ENCODE data around the gene FAM169A.

Gene FAM169A

DNA sequence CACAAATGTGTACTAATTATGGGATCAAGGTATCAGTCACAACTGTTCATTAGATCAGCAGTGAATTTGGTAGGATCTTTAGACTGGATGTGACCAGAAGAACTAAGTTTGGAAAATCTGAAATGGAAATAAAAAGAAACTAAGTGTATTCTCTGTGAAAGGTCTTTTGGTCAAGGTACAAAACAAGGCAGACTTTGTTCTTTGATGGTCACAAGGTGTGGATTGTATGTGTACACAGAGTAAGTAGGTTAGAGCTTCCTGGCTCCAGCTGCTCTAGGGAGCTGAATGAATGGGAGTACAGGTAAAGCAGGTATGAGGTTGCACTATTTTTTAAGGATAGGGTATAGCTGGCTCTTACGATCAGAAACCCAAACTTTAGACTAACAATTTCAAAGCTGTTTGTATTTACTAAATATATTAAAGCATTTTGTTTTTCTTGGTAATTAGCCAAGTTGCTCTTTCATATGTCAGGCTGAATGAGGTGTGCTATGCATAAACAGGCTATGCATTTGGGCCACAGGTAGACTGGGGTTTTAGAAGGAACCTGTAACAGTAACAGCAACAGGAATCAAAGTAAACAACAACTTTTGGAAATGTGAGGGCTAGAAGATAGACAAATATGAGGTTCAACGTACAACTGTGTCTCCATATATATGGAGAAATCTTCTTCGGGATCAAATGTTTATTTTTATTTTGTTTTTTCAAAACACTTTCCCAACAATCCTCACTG is 32.5 kb downstream of the FAM169A start:
- TF ChIP-seq, protein P1, sequence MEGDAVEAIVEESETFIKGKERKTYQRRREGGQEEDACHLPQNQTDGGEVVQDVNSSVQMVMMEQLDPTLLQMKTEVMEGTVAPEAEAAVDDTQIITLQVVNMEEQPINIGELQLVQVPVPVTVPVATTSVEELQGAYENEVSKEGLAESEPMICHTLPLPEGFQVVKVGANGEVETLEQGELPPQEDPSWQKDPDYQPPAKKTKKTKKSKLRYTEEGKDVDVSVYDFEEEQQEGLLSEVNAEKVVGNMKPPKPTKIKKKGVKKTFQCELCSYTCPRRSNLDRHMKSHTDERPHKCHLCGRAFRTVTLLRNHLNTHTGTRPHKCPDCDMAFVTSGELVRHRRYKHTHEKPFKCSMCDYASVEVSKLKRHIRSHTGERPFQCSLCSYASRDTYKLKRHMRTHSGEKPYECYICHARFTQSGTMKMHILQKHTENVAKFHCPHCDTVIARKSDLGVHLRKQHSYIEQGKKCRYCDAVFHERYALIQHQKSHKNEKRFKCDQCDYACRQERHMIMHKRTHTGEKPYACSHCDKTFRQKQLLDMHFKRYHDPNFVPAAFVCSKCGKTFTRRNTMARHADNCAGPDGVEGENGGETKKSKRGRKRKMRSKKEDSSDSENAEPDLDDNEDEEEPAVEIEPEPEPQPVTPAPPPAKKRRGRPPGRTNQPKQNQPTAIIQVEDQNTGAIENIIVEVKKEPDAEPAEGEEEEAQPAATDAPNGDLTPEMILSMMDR (IDR thresholded peaks at IDR 0.05; ENCODE audit: low read depth, low read length) = no peak
- H3K4me3 ChIP-seq (replicated peaks in 1 of 2; ENCODE audit: low read depth in 2 of 2, low read length in 2 of 2) = no peak overlapping the region
- no peak for DNase-seq (ENCODE audit: low read depth in 2 of 2)

DNA sequence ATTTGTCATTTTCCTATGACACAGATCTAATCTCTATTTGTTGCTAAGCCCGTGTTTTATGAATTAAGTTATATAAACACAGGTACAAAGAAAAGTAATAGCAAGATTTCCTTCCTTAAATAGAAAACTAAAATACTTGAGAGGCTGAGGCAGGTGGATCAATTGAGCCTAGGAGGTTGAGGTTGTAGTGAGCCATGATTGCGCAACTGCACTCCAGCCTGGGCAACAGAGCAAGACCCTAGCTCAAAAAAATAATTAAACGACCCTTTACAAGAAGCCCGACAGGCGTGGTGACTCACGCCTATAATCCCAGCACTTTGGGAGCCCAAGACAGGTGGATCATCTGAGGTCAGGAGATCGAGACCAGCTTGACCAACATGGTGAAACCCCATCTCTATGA is 36.8 kb downstream of the FAM169A start:
- TF ChIP-seq, protein P1 (IDR thresholded peaks at IDR 0.05; ENCODE audit: low read depth, low read length) = no peak
- no peak for DNase-seq (ENCODE audit: low read depth in 2 of 2)
- H3K4me3 ChIP-seq (replicated peaks in 1 of 2; ENCODE audit: low read depth in 2 of 2, low read length in 2 of 2) = no peak overlapping the region

DNA sequence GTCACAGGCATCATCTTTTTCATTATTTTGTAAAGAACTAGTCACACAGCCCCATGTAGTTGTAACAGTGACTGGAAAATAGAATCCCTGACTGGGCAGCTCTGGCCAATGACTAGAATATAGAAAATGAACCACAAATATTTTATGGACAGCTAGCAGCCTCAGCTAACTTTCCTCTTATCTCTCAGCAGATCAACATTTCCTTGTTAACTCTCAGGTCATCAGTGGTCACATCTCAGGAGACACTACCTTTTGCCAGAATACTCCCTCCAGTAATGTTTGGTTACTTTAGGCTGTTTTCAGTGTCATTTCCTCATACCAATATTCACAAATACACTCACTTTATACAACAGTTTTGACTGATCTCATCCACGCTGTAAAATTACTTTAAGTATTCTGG is 43.9 kb downstream of the FAM169A start:
- H3K4me3 ChIP-seq (replicated peaks in 1 of 2; ENCODE audit: low read depth in 2 of 2, low read length in 2 of 2) = no peak overlapping the region
- DNase-seq (ENCODE audit: low read depth in 2 of 2) = no peak
- TF ChIP-seq, protein P1 (IDR thresholded peaks at IDR 0.05; ENCODE audit: low read depth, low read length) = no peak

DNA sequence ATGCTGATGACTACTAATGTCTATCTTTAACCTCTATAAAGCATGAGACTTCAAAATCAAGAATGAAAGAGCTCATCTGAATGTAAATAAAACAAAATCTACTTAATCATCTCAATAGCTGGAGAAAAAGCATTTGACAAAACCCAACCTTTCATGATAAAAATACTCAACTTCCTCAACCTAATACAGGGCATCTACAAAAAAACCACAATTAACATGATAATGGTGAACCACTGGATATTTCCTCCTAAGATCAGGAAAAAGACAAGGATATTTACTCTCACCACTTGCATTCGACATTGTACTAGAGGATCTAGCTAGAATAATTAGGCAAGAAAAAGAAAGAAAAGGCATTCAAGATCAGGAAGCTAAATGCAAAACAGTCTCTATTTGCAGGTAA is 49.3 kb downstream of the FAM169A start:
- no peak overlapping the region for H3K4me3 ChIP-seq (replicated peaks in 1 of 2; ENCODE audit: low read depth in 2 of 2, low read length in 2 of 2)
- DNase-seq (ENCODE audit: low read depth in 2 of 2) = no peak
- TF ChIP-seq, protein P1 (IDR thresholded peaks at IDR 0.05; ENCODE audit: low read depth, low read length) = no peak

DNA sequence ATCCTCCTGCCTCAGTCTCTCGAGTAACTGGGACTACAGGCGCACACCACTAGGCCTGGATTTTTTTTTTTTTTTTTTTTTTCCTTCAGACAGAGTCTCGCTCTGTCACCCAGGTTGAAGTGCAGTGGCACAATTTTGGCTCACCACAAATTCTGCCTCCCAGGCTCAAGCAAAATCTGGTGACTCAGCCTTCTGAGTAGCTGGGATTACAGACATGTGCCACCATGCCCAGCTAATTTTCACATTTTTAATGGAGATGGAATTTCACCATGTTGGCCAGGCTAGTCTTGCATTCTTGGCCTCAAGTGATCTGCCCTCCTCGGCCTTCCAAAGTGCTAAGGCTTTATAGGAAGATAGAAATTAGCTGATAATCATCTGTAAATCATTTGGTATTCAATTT is 55.3 kb downstream of the FAM169A start:
- H3K4me3 ChIP-seq (replicated peaks in 1 of 2; ENCODE audit: low read depth in 2 of 2, low read length in 2 of 2) = no peak overlapping the region
- no peak for DNase-seq (ENCODE audit: low read depth in 2 of 2)
- TF ChIP-seq, protein P1 (IDR thresholded peaks at IDR 0.05; ENCODE audit: low read depth, low read length) = no peak

DNA sequence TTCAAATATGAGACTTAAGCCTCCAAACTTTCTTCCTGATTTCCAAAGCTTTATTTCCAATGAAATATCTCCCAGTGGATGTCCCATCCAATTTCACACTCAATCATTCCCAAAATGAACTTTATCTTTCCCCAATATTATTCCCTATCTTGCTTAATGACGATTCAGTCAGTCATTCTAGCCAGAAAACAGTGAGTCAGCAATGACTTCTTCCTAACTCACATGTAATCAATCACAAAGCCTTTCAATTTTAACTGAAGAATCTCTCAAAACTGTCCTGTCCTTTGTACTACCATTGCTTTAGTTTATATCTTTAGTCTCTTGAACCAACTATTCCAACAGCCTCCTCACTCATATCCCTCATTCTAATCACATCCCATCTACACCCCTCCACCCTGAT is 64.2 kb downstream of the FAM169A start:
- DNase-seq (ENCODE audit: low read depth in 2 of 2) = no peak
- H3K4me3 ChIP-seq (replicated peaks in 1 of 2; ENCODE audit: low read depth in 2 of 2, low read length in 2 of 2) = no peak overlapping the region
- TF ChIP-seq, protein P1 (IDR thresholded peaks at IDR 0.05; ENCODE audit: low read depth, low read length) = no peak

DNA sequence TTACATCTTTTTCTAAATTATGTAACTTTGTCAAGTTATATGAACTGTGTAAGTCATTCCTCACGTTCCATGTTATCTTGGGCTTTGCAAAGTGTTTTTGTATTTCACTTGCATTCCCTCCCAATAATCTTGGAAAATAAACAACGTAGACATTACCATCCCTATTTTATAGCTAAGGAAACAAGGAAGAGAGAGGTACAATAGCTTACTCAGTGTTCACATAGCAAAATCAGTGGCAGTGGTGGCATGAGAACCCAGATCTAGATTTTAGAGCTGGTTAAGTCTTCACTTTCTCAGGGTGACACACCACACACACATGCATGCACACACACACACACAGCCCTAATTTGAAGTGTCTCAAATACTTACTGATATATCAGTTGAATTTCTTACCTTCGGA is 65.0 kb downstream of the FAM169A start:
- TF ChIP-seq, protein P1 (IDR thresholded peaks at IDR 0.05; ENCODE audit: low read depth, low read length) = no peak
- no peak for DNase-seq (ENCODE audit: low read depth in 2 of 2)
- no peak overlapping the region for H3K4me3 ChIP-seq (replicated peaks in 1 of 2; ENCODE audit: low read depth in 2 of 2, low read length in 2 of 2)
